ENCODE results near the gene CPAMD8. TPM values are rescaled to one million over a fixed set of nuclear protein-coding genes. Genes with fewer than 3 reads are reported as not detected.
A peak's percentile ranks its signal among the peaks of the same experiment; 100 is the strongest.

CPAMD8 gene
- total and polyA plus RNA-seq, 9 of the 15 experiments (the other 6 are each of a cell fraction or from before 2014, with no cell fraction given), result 0.20 to 2.1 (median 1.3) TPM

- ChIA-PET POLR2A (no interaction called here), CTCF (ENCODE audit: low intra/inter-chr PET ratio) (no interaction called here)
- peak overlapping the region in 1 of 2 experiments; percentile 35; a peak in 1 of 4 replicates for H3K9ac ChIP-seq (ENCODE audit: insufficient read depth in 1 of 2, low read depth in 2 of 2, low read length in 2 of 2)
- ATAC-seq (no peak), DNase-seq (ENCODE audit: extremely low read depth in 1 of 4, low spot score in 3 of 4) (no peak), FAIRE-seq (no peak)
- no peak for TF ChIP-seq ZFPM2 (CRISPR knock-in tag; IDR thresholded peaks at IDR 0.05)
- TF ChIP-seq, protein P1, sequence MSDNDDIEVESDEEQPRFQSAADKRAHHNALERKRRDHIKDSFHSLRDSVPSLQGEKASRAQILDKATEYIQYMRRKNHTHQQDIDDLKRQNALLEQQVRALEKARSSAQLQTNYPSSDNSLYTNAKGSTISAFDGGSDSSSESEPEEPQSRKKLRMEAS (CRISPR knock-in tag; IDR thresholded peaks at IDR 0.05), result no peak
- no peak for TF ChIP-seq RFX7 (CRISPR knock-in tag; IDR thresholded peaks at IDR 0.05)
- no peak for TF ChIP-seq BRF2 (IDR thresholded peaks at IDR 0.05; ENCODE audit: borderline replicate concordance, insufficient read depth, insufficient read length)
- no peak for TF ChIP-seq ZNF561 (CRISPR knock-in tag; conservative IDR thresholded peaks at IDR 0.05)
- no peak for TF ChIP-seq HDAC6 (IDR thresholded peaks at IDR 0.05; ENCODE audit: low read depth, low read length)
- no peak for TF ChIP-seq GTF2E2 (tag; IDR thresholded peaks at IDR 0.05)
- no peak for TF ChIP-seq FOXJ2 (tag; IDR thresholded peaks at IDR 0.05)
- no peak for TF ChIP-seq ZFP30 (CRISPR knock-in tag; IDR thresholded peaks at IDR 0.05; ENCODE audit: borderline replicate concordance)
- TF ChIP-seq, protein P2, sequence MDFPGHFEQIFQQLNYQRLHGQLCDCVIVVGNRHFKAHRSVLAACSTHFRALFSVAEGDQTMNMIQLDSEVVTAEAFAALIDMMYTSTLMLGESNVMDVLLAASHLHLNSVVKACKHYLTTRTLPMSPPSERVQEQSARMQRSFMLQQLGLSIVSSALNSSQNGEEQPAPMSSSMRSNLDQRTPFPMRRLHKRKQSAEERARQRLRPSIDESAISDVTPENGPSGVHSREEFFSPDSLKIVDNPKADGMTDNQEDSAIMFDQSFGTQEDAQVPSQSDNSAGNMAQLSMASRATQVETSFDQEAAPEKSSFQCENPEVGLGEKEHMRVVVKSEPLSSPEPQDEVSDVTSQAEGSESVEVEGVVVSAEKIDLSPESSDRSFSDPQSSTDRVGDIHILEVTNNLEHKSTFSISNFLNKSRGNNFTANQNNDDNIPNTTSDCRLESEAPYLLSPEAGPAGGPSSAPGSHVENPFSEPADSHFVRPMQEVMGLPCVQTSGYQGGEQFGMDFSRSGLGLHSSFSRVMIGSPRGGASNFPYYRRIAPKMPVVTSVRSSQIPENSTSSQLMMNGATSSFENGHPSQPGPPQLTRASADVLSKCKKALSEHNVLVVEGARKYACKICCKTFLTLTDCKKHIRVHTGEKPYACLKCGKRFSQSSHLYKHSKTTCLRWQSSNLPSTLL (IDR thresholded peaks at IDR 0.05), result no peak
- TF ChIP-seq, protein P3, sequence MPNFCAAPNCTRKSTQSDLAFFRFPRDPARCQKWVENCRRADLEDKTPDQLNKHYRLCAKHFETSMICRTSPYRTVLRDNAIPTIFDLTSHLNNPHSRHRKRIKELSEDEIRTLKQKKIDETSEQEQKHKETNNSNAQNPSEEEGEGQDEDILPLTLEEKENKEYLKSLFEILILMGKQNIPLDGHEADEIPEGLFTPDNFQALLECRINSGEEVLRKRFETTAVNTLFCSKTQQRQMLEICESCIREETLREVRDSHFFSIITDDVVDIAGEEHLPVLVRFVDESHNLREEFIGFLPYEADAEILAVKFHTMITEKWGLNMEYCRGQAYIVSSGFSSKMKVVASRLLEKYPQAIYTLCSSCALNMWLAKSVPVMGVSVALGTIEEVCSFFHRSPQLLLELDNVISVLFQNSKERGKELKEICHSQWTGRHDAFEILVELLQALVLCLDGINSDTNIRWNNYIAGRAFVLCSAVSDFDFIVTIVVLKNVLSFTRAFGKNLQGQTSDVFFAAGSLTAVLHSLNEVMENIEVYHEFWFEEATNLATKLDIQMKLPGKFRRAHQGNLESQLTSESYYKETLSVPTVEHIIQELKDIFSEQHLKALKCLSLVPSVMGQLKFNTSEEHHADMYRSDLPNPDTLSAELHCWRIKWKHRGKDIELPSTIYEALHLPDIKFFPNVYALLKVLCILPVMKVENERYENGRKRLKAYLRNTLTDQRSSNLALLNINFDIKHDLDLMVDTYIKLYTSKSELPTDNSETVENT (CRISPR knock-in tag; IDR thresholded peaks at IDR 0.05), result no peak
- TF ChIP-seq NCOA6 (IDR thresholded peaks at IDR 0.05), result no peak
- TF ChIP-seq MYC (IDR thresholded peaks at IDR 0.05; ENCODE audit: low read depth, low read length), result no peak
- TF ChIP-seq MYC (CRISPR knock-in tag; IDR thresholded peaks at IDR 0.05; ENCODE audit: borderline replicate concordance, low read depth), result no peak
- H3K27ac ChIP-seq (ENCODE audit: extremely low read depth, low read depth, low read length), result no peak overlapping the region
- no peaks in the 10 kb centered on the region for H3K9me1 ChIP-seq (ENCODE audit: control insufficient read depth, insufficient read depth, low read length)
- H3K79me2 ChIP-seq (ENCODE audit: control insufficient read depth, insufficient read depth, low read length), result 0 out of 3 replicates have a peak, but pooled peaks cover 3% of the 10 kb centered on the region
- H3K4me3 ChIP-seq, result no peak overlapping the region
- 94% methylated on average over 7 of the region's 20 CpGs for WGBS (ENCODE audit: insufficient coverage, low coverage, missing lambda C conversion rate)
- H3K4me1 ChIP-seq (replicated peaks in 1 of 2; ENCODE audit: control insufficient read depth in 2 of 2, insufficient read depth in 2 of 2, low read length in 2 of 2), result peaks cover 0 to 20% of the 10 kb centered on the region in 2 experiments; a peak in 2 of 5 replicates
- H2AFZ ChIP-seq (ENCODE audit: low read depth, low read length), result no peak overlapping the region
- in situ Hi-C loops (cut with MboI), result no loop called here
- no peaks in the 10 kb centered on the region for H3K9me3 ChIP-seq (replicated peaks; ENCODE audit: control insufficient read depth, insufficient read depth, low read depth, low read length)
- H3K27me3 ChIP-seq (ENCODE audit: control insufficient read depth in 2 of 2, insufficient read depth in 2 of 2, low read length in 2 of 2), result no peaks in the 10 kb centered on the region
- no TSS peak for BruUV-seq (replicated peaks)
- no peaks in the 10 kb centered on the region for H4K20me1 ChIP-seq (replicated peaks; ENCODE audit: control insufficient read depth, insufficient read depth, low read length)
- intact Hi-C loops (cut with micrococcal nuclease), result no loop called here
- H3K36me3 ChIP-seq (ENCODE audit: control insufficient read depth, insufficient read depth, low read length), result peaks cover 75% of the 10 kb centered on the region
- H3K4me2 ChIP-seq (ENCODE audit: insufficient read depth, low read length), result no peak overlapping the region
These were observed 158.0 kb downstream of the CPAMD8 start for GRCh38 chr19:16868423-16869130.
